ENCODE results near the gene AGPAT3. TPM values are rescaled to one million over a fixed set of nuclear protein-coding genes. Genes with fewer than 3 reads are reported as not detected.

Gene AGPAT3
- polyA plus RNA-seq, 1 donor from 2014 or later: 8.8 TPM

DNA sequence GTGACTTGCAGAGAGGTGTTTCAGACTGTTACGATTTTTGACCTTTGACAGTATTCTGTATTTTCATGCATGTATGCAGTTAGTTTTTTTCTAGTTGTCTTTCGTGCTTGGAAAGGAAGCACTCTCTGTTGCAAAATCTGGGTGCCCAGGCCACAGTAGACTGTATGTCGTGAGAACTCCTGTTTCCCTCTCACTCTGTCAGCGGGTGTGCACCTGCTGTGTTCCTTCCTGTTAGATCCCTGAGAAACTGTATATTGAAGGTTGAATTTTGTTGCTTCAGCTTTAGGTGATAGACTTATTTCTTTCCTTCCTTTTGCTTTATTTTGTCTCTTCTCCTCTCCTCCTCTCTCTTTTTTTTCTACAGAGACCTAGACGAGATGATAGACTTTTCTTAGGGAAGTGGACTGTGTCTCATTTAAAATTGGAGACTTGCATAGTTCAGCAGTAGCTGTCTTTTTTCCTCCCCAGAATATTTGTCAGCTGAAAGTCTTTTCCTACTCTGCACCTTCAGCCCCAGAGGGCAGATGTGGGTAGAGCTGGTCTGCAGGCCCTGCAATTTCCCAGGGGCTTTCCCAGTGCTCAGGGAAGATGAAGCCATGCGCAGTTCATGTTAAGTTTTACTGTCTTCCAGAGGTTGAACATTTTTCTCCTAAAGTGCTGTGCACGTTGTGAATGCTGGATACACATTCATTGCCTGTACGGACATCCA lies 148.5 kb downstream of the AGPAT3 start:
- H3K36me3 Mint-ChIP-seq: peaks cover 2% of the 10 kb centered on the region
- peak overlapping the region; percentile 76 to 95 (median 88) for H3K27ac Mint-ChIP-seq
- H3K4me3 Mint-ChIP-seq: peak overlapping the region; percentile 89 to 94 (median 91)
- peaks cover 43 to 46% (median 44%) of the 10 kb centered on the region in 3 donors for H3K4me1 Mint-ChIP-seq
- no peaks in the 10 kb centered on the region for H3K27me3 Mint-ChIP-seq
- H3K9me3 Mint-ChIP-seq: no peaks in the 10 kb centered on the region

DNA sequence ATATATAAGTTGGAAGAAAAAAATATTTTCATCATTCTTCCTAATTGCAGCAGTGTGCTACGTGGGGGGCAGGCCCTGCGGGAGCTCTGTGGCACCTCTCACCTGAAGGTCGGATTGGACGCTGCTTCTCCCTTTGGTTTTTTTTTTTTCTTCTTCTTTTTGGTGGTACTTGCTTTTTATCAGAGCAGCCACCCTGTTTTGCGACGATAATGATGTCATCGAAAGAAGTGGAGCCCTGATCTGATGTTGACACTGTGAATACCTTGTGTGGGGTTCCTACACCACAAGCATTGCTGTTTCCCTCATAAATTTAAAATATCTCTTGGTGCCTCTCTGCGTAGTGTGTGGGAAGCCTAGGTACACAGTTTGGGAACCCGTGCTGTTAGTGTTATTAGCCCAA lies 152.6 kb downstream of the AGPAT3 start:
- H3K9me3 Mint-ChIP-seq: no peaks in the 10 kb centered on the region
- peak overlapping the region; percentile 72 to 89 (median 81) for H3K27ac Mint-ChIP-seq
- H3K4me1 Mint-ChIP-seq: peaks cover 57 to 66% (median 66%) of the 10 kb centered on the region in 3 donors
- H3K4me3 Mint-ChIP-seq: peak overlapping the region in 2 of 4 donors; percentile 41 to 56
- no peaks in the 10 kb centered on the region for H3K36me3 Mint-ChIP-seq
- no peaks in the 10 kb centered on the region for H3K27me3 Mint-ChIP-seq

DNA sequence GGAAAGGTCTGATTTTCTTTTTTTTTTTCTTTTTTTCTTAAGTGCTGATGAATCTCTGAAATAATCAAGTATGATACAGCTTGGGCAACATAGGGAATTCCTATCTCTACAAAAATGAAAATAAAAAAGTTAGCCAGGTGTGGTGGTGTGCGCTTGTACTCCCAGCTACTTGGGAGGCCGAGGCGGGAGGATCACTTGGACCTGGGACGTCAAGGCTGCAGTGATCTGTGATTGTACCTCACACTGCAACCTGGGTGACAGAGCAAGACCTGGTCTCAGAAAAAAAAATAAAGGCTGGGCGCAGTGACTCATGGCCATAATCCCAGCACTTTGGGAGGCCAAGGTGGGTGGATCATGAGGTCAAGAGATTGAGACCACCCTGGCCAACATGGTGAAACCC lies 153.1 kb downstream of the AGPAT3 start:
- H3K9me3 Mint-ChIP-seq: no peaks in the 10 kb centered on the region
- no peaks in the 10 kb centered on the region for H3K36me3 Mint-ChIP-seq
- H3K4me3 Mint-ChIP-seq: peak overlapping the region in 2 of 4 donors; percentile 41 to 56
- peaks cover 55 to 68% (median 67%) of the 10 kb centered on the region in 3 donors for H3K4me1 Mint-ChIP-seq
- no peaks in the 10 kb centered on the region for H3K27me3 Mint-ChIP-seq
- H3K27ac Mint-ChIP-seq: peak overlapping the region; percentile 72 to 89 (median 81)

DNA sequence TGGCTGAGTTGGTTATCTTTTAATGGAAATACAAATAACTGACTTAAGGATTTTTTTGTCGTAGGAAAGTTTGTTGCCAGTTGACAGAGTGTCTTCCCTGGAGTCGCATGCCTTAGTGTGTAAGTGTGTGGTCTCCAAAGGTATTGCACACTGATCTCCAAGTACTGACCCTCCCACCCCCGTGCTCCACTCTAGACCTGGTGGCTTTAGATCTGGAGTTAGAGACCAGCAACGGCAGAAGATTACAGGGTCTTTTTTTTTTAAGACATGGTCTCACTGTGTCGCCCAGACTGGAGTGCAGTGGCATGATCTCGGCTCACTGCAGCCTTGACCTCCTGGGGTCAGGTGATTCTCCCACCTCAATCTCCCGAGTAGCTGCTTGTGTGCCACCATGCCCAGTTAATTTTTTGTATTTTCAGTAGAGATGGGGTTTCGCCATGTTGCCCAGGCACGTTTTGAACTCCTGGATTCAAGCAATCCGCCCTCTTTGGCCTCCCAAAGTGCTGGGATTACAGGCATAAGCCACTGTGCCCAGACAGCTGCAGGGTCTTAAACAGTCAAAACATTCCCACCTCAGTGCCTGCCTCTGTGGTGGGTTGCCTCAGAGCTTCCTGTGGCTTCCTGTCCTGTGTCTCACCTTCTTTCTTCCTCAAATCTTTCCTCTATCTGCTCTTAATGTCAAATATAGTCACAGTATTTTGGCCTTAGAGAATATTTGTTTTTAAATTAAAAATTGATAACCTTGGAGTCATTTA lies 154.0 kb downstream of the AGPAT3 start:
- Mint-ChIP-seq H3K4me1 (peaks cover 51 to 62% (median 59%) of the 10 kb centered on the region in 3 donors), H3K27ac (peak overlapping the region in 2 of 3 donors; percentile 40 to 89), H3K9me3 (no peaks in the 10 kb centered on the region), H3K4me3 (peak overlapping the region in 3 of 4 donors; percentile 53 to 79 (median 74)), H3K27me3 (no peaks in the 10 kb centered on the region), H3K36me3 (no peaks in the 10 kb centered on the region)

DNA sequence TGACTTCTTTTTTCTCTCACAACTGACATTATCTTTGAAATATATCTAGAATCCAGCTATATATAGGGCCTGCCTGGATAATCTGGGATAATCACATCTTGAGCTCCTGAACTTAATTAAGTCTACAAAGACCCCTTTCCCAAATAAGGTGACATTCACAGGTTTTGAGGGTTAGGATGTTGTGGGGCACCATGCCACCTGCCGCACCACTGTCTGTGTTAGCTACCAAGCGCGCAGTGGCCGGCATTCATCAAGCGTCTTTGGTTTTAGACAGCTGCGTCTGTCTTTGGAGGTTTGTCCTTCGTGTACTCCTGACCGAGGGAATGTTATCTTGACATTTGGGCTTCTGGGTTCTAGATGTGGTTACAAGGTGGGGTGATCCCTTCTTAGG lies 154.5 kb downstream of the AGPAT3 start:
- Mint-ChIP-seq H3K9me3 (no peaks in the 10 kb centered on the region), H3K27me3 (no peaks in the 10 kb centered on the region), H3K4me1 (peaks cover 45 to 62% (median 58%) of the 10 kb centered on the region in 3 donors), H3K27ac (peak overlapping the region in 2 of 3 donors; percentile 35 to 40), H3K4me3 (peak overlapping the region in 3 of 4 donors; percentile 53 to 79 (median 74)), H3K36me3 (no peaks in the 10 kb centered on the region)

DNA sequence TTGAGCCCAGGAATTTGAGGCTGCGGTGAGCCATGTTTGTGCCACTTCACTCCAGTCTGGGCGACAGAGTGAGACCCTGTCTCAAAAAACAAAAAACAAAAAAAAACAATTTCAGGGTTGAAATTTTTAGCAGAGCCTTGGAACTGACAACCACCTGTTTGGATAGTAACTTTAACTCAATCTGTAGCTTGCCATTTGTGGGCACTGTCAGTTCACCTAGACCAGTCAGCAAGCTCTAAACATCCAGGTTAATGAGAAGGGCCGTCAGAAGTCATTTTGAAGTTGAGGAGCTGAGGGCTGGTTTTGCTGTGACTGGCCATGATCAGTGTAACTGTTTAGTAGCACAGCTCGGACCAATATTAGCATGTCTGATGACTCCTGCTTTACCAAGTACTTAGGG lies 155.5 kb downstream of the AGPAT3 start:
- Mint-ChIP-seq H3K27me3 (no peaks in the 10 kb centered on the region), H3K27ac (peak overlapping the region; percentile 0 to 61 (median 59)), H3K9me3 (no peaks in the 10 kb centered on the region), H3K4me3 (peak overlapping the region in 1 of 4 donors; percentile 45), H3K36me3 (no peaks in the 10 kb centered on the region), H3K4me1 (peaks cover 48 to 66% (median 60%) of the 10 kb centered on the region in 3 donors)

DNA sequence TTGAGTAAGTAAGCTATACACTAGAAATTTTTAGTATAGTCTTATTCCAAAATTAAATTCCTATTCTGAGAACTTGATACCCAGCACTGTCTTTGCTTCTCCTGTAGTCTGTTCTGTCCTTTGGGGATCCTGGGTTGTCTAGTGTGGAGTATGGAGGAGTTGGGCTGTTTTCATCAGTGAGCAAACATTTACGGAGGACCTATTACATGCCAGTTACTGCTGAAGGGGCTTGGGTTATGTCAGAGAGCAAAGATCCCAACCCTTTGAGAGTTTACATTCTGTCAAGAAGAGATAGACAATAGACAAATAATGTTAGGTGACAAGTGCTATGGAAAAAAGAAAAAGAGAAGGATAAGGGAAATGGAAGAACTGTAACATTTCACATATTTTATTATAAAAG lies 156.0 kb downstream of the AGPAT3 start:
- Mint-ChIP-seq H3K4me3 (no peak overlapping the region), H3K9me3 (no peaks in the 10 kb centered on the region), H3K36me3 (no peaks in the 10 kb centered on the region), H3K27ac (peak overlapping the region; percentile 0 to 61 (median 54)), H3K27me3 (no peaks in the 10 kb centered on the region), H3K4me1 (peaks cover 49 to 66% (median 60%) of the 10 kb centered on the region in 3 donors)

DNA sequence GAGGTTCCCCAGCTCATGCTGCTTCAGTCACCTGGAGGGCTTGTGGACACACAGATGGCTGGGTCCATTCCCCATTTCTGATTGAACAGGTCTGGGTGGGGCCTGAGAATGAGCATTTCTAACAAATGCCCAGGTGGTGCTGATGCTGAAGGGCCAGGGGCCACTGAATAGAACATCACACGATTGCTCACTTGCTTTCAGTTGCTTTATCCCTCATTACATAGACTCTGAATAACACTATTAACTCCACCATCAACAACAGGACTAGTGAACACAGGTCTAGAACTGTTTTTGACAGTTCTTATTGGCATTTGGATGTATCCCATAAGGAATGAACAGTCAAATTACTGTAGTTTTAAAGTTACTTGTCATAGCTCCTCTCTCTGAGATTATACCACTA lies 159.2 kb downstream of the AGPAT3 start:
- no peaks in the 10 kb centered on the region for H3K36me3 Mint-ChIP-seq
- H3K9me3 Mint-ChIP-seq: peaks cover 0 to 4% (median 0%) of the 10 kb centered on the region in 3 donors
- no peak overlapping the region for H3K4me3 Mint-ChIP-seq
- H3K27me3 Mint-ChIP-seq: no peaks in the 10 kb centered on the region
- H3K27ac Mint-ChIP-seq: no peak overlapping the region
- peaks cover 47 to 56% (median 54%) of the 10 kb centered on the region in 3 donors for H3K4me1 Mint-ChIP-seq

- peak overlapping the region in 2 of 3 donors; percentile 15 to 24 for H3K27ac Mint-ChIP-seq
- peaks cover 0 to 4% (median 0%) of the 10 kb centered on the region in 3 donors for H3K9me3 Mint-ChIP-seq
- peaks cover 44 to 55% (median 54%) of the 10 kb centered on the region in 3 donors for H3K4me1 Mint-ChIP-seq
- H3K4me3 Mint-ChIP-seq: peak overlapping the region in 2 of 4 donors; percentile 21 to 46
- H3K36me3 Mint-ChIP-seq: no peaks in the 10 kb centered on the region
- H3K27me3 Mint-ChIP-seq: no peaks in the 10 kb centered on the region
These were observed 159.9 kb downstream of the AGPAT3 start for GRCh38 chr21:44024887-44025353.

- Mint-ChIP-seq H3K27ac (peak overlapping the region in 1 of 3 donors; percentile 56), H3K36me3 (no peaks in the 10 kb centered on the region), H3K27me3 (no peaks in the 10 kb centered on the region), H3K4me3 (peak overlapping the region in 1 of 4 donors; percentile 9), H3K9me3 (peaks cover 0 to 4% (median 0%) of the 10 kb centered on the region in 3 donors), H3K4me1 (peaks cover 30 to 48% (median 43%) of the 10 kb centered on the region in 3 donors)
These were observed 162.7 kb downstream of the AGPAT3 start for GRCh38 chr21:44027607-44028286.

DNA sequence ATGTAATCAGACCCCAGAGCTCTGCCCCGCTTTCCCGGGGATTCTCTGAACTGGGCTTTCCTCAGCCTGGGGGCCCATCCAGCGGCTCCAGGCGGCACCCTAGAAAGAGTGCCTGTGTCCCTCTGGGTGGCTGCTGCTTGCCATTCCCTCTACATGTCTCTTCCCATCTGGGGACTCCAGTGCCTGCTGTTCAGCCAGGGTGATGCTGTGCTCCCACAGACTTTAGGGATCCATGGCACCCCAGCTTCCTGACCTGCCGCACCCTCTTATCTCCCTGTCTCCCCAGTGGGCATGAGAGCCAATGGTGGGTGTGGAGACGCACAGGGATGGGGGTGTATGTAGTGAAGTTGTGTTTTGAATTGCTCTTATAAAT lies 163.2 kb downstream of the AGPAT3 start:
- H3K9me3 Mint-ChIP-seq: peaks cover 0 to 4% (median 0%) of the 10 kb centered on the region in 3 donors
- no peaks in the 10 kb centered on the region for H3K36me3 Mint-ChIP-seq
- no peak overlapping the region for H3K4me3 Mint-ChIP-seq
- H3K27ac Mint-ChIP-seq: peak overlapping the region in 1 of 3 donors; percentile 50
- H3K27me3 Mint-ChIP-seq: no peaks in the 10 kb centered on the region
- peaks cover 30 to 47% (median 41%) of the 10 kb centered on the region in 3 donors for H3K4me1 Mint-ChIP-seq

DNA sequence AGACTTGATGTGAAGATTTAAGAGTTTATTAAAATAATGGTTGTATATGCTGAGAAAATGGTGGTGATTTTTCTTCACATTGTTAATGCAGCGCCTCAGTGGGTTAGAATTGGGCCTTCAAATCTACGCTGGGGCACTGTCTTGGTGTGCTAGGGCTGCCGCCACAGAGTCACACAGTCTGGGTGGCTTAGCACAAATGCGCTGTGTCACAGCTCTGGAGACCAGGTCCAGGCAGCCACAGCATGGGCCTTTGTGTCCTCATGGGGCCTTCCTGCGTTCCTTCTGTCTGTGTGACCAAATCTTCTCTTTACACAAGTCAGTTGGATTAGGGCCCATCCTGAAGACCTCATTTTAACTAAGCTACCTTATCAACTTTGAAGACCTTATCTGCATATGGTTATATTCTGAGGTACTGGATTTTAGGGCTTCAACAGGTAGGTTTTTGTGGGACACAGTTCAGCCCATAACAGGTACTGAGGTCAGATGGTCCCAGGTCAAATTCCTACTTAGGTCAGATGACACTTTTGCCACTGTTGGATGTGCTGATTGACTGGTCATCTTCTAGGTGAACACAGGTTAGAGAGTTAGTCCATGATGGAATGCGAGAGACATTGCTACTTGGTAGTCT lies 164.6 kb downstream of the AGPAT3 start:
- peaks cover 0 to 4% (median 0%) of the 10 kb centered on the region in 3 donors for H3K9me3 Mint-ChIP-seq
- no peaks in the 10 kb centered on the region for H3K27me3 Mint-ChIP-seq
- peaks cover under 1% of the 10 kb centered on the region for H3K36me3 Mint-ChIP-seq
- H3K4me3 Mint-ChIP-seq: no peak overlapping the region
- no peak overlapping the region for H3K27ac Mint-ChIP-seq
- H3K4me1 Mint-ChIP-seq: peaks cover 26 to 48% (median 35%) of the 10 kb centered on the region in 3 donors

GRCh38 chr21:44035244-44035643 lies 170.2 kb downstream of the AGPAT3 start:
- Mint-ChIP-seq H3K4me1 (peaks cover 1 to 17% (median 6%) of the 10 kb centered on the region in 3 donors), H3K27ac (no peak overlapping the region), H3K9me3 (no peaks in the 10 kb centered on the region), H3K4me3 (no peak overlapping the region), H3K36me3 (peaks cover 1% of the 10 kb centered on the region), H3K27me3 (no peaks in the 10 kb centered on the region)

Data from IgD-negative memory B cell (primary cell).